Activated CD8-positive, alpha-beta memory T cell treated with anti-CD3 and anti-CD28 coated beads, Interleukin-2, amount 10 ng/mL, durations not matched to agents 7 days and 5 days (primary cell): ENCODE measurements around the gene ZYX. TPM values are rescaled to one million over a fixed set of nuclear protein-coding genes. Genes with fewer than 3 reads are reported as not detected.
"Not testable (repeated sequence)": the region's sequence is repeated elsewhere in the genome, so short reads cannot be mapped to it uniquely, and the experiment has no call there.

ENCODE experiments used
- ATAC-seq: fragments of 150-1000 bp; cut with Tn5 transposase; one replicate; pipeline ENCODE4 v1.10.0; 2021; ENCODE audit warnings: moderate library complexity
- CTCF ChIA-PET: fragments of 350-600 bp; sonication (Branson Sonifier 250); formaldehyde crosslinking; loops from one replicate; lab custom pipeline; 2021; ENCODE audit warnings: antibody characterized with exemption; lab: Charles Lee
- DNase-seq: peaks from one replicate; pipeline ENCODE4 v3.0.0-alpha.2; 2020
- H3K27ac Mint-ChIP-seq: one replicate; pipeline ENCODE4 v1.8.0; 2021; ENCODE audit warnings: mild to moderate bottlenecking, mixed read lengths
- H3K27me3 Mint-ChIP-seq: one replicate; pipeline ENCODE4 v1.8.0; 2021; ENCODE audit warnings: mixed read lengths
- H3K36me3 Mint-ChIP-seq: one replicate; pipeline ENCODE4 v1.8.0; 2021; ENCODE audit warnings: mild to moderate bottlenecking, mixed read lengths
- H3K4me1 Mint-ChIP-seq: one replicate; pipeline ENCODE4 v1.8.0; 2021; ENCODE audit warnings: mixed read lengths
- H3K4me3 Mint-ChIP-seq: one replicate; pipeline ENCODE4 v1.8.0; 2021; ENCODE audit warnings: mild to moderate bottlenecking, moderate library complexity, mixed read lengths
- H3K9me3 Mint-ChIP-seq: one replicate; pipeline ENCODE4 v1.8.0; 2022; ENCODE audit warnings: low read depth, mixed read lengths
- total RNA-seq, 2 experiments: library from RNA; stranded (reverse); gene quantifications; one replicate each; pipeline ENCODE4 v1.2.3, GENCODE V29; 2021

ZYX gene
- total RNA-seq, 2 experiments from 2014 or later = 173 to 212 TPM

DNA sequence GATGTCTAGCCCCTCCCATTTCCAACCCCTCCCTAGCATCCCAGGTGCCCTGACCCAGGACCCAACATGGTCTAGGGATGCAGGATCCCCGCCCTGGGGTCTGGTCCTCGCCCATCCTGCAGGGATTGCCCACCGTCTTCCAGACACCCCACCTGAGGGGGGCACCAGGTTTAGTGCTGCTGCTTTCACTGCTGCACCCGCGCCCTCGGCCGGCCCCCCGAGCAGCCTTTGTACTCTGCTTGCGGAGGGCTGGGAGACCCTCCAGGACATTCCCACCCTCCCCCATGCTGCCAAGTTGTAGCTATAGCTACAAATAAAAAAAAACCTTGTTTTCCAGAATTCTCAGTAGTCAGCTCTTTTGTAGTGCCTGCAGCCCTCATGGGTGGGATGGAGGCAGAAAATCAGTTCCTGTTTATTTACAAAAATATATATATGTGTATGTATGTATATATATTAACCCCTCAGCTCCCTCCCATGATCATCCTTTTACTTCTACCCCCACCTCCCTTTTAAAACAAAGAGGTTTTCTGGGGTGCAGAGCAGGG is 9.7 kb downstream of the ZYX start:
- Mint-ChIP-seq H3K4me1 (peaks cover 23% of the 10 kb centered on the region), H3K36me3 (peaks cover 16% of the 10 kb centered on the region), H3K27ac (no peak overlapping the region), H3K27me3 (no peaks in the 10 kb centered on the region), H3K4me3 (no peak overlapping the region), H3K9me3 (no peaks in the 10 kb centered on the region)
- ATAC-seq (no peak), DNase-seq (no peak)
- CTCF ChIA-PET = no interaction called here

- Mint-ChIP-seq H3K27me3 (no peaks in the 10 kb centered on the region), H3K9me3 (no peaks in the 10 kb centered on the region), H3K36me3 (peaks cover 16% of the 10 kb centered on the region), H3K4me1 (peaks cover 23% of the 10 kb centered on the region), H3K4me3 (no peak overlapping the region), H3K27ac (no peak overlapping the region)
- DNase-seq = no peak
- no peak for ATAC-seq
- CTCF ChIA-PET = interaction anchor here (1.0 kb wide), 1 partner anchor 92 kb away, joined by 3 read pairs; no protein-coding TSS in a partner anchor
These were observed 10.6 kb downstream of the ZYX start for GRCh38 chr7:143391462-143392404.

- not testable (repeated sequence) for H3K27ac Mint-ChIP-seq, H3K4me3 Mint-ChIP-seq, H3K27me3 Mint-ChIP-seq, ATAC-seq, H3K9me3 Mint-ChIP-seq, DNase-seq
- peaks cover 23% of the 10 kb centered on the region for H3K4me1 Mint-ChIP-seq
- H3K36me3 Mint-ChIP-seq = peaks cover 16% of the 10 kb centered on the region
- CTCF ChIA-PET = interaction anchor here (1.0 kb wide), 1 partner anchor 93 kb away, joined by 3 read pairs; no protein-coding TSS in a partner anchor
These were observed 11.3 kb downstream of the ZYX start for GRCh38 chr7:143392427-143392826.

DNA sequence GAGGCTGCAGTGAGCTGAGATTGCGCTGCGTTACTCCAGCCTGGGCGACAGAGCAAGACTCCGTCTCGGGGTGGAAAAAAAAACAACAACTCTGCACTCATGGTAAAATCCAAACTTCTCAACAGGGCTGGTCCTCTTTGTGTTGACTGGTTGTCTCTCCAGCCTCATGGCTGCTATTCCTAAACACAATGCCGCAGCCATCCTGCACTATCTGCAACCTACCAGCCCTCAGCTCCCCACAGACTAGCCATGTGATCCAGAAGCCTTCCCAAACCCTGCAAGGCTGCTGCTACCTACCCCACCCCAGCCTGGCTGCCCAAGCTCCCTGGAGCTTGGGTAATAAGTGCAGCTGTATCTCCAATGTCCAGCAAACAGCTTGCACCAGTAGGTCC is 11.7 kb downstream of the ZYX start:
- Mint-ChIP-seq H3K9me3 (no peaks in the 10 kb centered on the region), H3K4me3 (no peak overlapping the region), H3K27me3 (no peaks in the 10 kb centered on the region), H3K27ac (no peak overlapping the region), H3K4me1 (peaks cover 19% of the 10 kb centered on the region), H3K36me3 (peaks cover 13% of the 10 kb centered on the region)
- CTCF ChIA-PET = interaction anchor here (0.8 to 1.0 kb wide), 2 partner anchors 16 to 93 kb away, joined by 3 read pairs; partner anchors contain the start of gene EPHA1
- DNase-seq (no peak), ATAC-seq (no peak)

DNA sequence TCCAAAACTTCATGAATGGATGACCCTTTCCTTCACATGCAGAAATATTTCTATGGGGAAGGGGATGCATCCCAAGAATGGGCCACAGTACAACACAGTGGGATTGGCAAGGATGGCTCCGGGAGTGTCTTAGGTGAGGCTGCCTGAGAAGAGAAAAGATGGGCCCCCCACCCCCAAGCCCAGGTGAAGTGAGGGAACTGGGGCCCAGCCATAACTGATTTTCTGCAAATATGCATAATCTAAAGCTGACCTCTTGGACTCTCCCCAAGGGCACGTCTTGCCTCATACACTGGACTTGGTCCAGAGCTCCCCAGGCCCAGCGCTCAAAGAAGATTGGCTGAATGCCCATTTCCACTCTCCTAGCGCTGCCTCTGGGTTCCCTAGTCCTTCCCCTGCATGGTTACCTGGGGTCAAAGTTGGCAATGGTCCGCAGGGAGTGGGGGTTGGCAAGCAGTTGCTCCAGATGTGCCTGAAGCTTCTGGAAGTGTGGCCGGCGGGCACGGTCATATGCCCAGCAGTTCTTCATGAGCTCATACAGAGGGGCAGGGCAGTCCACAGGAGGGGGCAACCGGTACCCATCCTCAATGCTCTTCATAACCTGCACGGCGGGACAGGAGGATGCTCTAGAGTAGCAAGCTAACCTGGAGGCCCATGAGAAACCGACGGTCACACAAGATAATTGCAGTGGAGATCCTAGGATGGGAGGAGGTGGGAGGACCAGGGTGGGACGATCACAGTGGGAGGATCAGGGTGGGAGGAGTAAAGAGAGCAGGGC is 12.3 kb downstream of the ZYX start:
- H3K4me1 Mint-ChIP-seq = peaks cover 19% of the 10 kb centered on the region
- H3K27me3 Mint-ChIP-seq = no peaks in the 10 kb centered on the region
- CTCF ChIA-PET = interaction anchor here (0.8 to 1.1 kb wide), 2 partner anchors 10 to 16 kb away, joined by 3 read pairs; partner anchors contain the start of gene EPHA1
- ATAC-seq = no peak
- H3K27ac Mint-ChIP-seq = no peak overlapping the region
- peaks cover 13% of the 10 kb centered on the region for H3K36me3 Mint-ChIP-seq
- no peak overlapping the region for H3K4me3 Mint-ChIP-seq
- DNase-seq = no peak
- H3K9me3 Mint-ChIP-seq = no peaks in the 10 kb centered on the region

GRCh38 chr7:143394068-143394467 is 12.9 kb downstream of the ZYX start:
- Mint-ChIP-seq H3K4me1 (peaks cover 18% of the 10 kb centered on the region), H3K9me3 (no peaks in the 10 kb centered on the region), H3K4me3 (no peak overlapping the region), H3K27me3 (no peaks in the 10 kb centered on the region), H3K27ac (no peak overlapping the region), H3K36me3 (peaks cover 13% of the 10 kb centered on the region)
- no peak for ATAC-seq
- no peak for DNase-seq
- CTCF ChIA-PET = interaction anchor here (1.1 to 1.5 kb wide), 2 partner anchors 11 to 13 kb away, joined by 3 to 5 read pairs; no protein-coding TSS in a partner anchor

GRCh38 chr7:143394777-143395176 is 13.6 kb downstream of the ZYX start:
- no peak overlapping the region for H3K4me3 Mint-ChIP-seq
- no peaks in the 10 kb centered on the region for H3K27me3 Mint-ChIP-seq
- peaks cover 11% of the 10 kb centered on the region for H3K36me3 Mint-ChIP-seq
- CTCF ChIA-PET = interaction anchor here (1.1 to 1.5 kb wide), 2 partner anchors 10 to 12 kb away, joined by 3 to 5 read pairs; no protein-coding TSS in a partner anchor
- no peaks in the 10 kb centered on the region for H3K9me3 Mint-ChIP-seq
- peaks cover 12% of the 10 kb centered on the region for H3K4me1 Mint-ChIP-seq
- no peak overlapping the region for H3K27ac Mint-ChIP-seq
- no peak for DNase-seq
- no peak for ATAC-seq

DNA sequence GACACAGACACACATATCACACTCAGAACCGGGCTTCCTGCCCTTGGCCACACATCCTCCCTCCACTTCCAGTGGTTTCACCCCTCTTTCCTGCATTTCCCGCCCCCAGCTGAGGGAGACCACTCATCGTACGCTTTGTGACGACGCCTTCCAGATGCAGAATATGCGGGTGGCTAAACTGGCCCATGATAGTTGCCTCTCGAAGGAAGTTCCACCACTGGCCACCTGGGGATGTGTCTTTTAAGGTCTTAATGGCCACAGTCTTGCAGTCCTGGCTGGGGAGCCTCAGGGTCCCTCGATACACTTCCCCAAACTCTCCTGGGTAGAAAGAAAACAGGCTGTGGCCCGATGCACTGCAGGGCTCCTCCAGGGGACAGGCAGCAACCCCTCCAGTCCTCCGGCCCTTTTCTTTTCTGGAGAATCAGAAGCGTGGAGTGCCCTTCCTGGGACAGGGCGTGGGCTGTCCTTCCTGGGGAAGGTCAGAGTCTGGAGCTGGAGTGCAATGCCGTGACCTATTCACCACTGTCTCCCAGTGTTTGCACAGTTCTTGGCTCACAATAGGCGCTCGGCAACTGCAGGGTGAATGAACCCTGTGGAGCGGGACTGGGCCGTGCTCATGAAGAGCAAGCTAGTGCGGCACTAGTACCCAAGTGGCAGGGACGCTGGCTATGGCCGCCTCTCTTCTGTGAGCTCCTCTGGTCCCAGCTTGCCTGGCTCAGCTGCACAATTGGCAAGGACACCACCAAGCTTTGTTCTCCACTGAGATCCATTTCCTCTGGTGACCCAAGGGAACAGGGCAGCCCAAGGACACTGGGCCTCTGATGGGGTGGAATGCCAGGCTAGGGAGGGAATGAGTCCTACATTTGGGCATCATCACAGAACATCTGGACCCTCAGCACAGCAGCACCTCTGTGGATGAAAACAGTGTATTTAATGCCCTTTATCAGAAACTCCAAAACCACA is 14.3 kb downstream of the ZYX start:
- peaks cover 9% of the 10 kb centered on the region for H3K4me1 Mint-ChIP-seq
- H3K9me3 Mint-ChIP-seq = no peaks in the 10 kb centered on the region
- H3K27ac Mint-ChIP-seq = no peak overlapping the region
- H3K4me3 Mint-ChIP-seq = no peak overlapping the region
- no peak for DNase-seq
- no peaks in the 10 kb centered on the region for H3K27me3 Mint-ChIP-seq
- CTCF ChIA-PET = interaction anchor here (1.1 to 1.5 kb wide), 4 partner anchors 11 to 180 kb away, joined by 3 to 5 read pairs (median 3); no protein-coding TSS in a partner anchor
- ATAC-seq = no peak
- H3K36me3 Mint-ChIP-seq = peaks cover 6% of the 10 kb centered on the region

DNA sequence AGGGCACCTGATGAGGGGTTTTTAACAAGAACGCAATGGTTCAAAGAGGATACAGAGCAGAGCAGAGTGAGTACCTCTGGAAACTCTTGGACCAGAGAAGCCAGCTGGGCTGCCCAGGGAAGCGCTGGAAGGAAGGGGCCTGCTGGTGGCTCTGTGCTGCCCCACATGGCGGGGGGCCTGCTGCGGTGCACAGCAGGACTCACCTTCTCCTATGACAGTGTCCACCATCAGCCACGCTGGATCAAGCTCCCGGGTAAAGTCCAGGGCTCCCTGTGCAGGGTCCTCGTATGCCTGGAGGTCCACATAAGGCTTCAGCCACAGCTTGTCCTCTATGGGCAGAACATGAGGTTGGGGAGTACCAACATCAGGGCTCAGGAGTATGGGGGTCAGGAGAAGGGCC is 15.0 kb downstream of the ZYX start:
- no peaks in the 10 kb centered on the region for H3K27me3 Mint-ChIP-seq
- no peak for ATAC-seq
- CTCF ChIA-PET = interaction anchor here (1.1 to 1.2 kb wide), 2 partner anchors 16 to 181 kb away, joined by 3 read pairs; no protein-coding TSS in a partner anchor

DNA sequence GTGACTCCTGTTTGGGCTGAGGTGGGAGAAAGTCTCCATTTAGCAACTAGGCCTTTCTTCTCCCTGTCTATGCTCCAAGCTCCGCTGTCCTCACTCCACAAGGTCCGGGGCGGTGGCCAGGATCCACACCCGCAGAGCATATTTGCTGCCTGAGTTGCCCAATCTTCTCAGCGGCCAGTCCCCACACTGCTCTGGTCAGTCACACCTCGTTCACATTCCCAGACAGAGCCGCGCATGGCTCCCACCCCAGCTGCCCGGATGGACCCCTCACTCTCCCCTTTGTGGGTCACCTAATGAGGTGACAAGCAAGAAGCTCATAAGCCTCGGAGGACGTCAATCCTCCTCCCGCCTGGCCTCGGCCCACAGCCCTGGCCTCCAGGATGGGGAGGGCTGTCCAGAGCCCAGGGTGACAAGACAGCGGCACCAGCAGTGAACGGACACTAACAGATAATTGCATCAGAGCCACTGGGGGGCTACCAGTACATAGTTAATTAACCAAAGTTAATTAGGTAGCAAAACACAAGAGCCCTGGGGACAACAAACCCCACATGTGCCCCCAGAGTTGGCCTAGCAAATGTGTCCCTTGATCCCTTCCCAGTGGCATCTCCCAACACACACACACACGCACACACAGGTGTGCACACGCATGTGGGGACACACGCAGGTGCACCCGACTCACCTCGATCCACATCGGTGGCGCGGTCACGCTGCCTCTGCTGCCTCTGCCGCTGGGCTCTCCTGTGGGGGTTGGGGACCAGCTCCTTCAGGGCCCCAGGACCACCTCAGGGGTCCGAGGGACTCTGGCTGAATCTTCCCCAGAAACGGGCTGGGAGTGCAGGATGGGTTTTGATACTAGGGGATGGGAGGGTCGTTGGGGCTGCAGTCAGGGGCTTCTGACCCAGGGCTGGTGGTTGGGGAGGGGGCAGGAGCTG is 15.7 kb downstream of the ZYX start:
- Mint-ChIP-seq H3K4me3 (no peak overlapping the region), H3K36me3 (peaks cover 2% of the 10 kb centered on the region), H3K27me3 (no peaks in the 10 kb centered on the region), H3K27ac (no peak overlapping the region), H3K4me1 (peaks cover 9% of the 10 kb centered on the region), H3K9me3 (no peaks in the 10 kb centered on the region)
- ATAC-seq (no peak), DNase-seq (no peak)
- CTCF ChIA-PET = interaction anchor here (1.0 to 1.2 kb wide), 2 partner anchors 11 to 182 kb away, joined by 3 read pairs; partner anchors contain the start of gene EPHA1

More for the DNA sequence above, 15.0 kb downstream of the ZYX start:
- Mint-ChIP-seq H3K4me3 (no peak overlapping the region), H3K36me3 (peaks cover 6% of the 10 kb centered on the region), H3K9me3 (no peaks in the 10 kb centered on the region), H3K27ac (no peak overlapping the region), H3K4me1 (peaks cover 9% of the 10 kb centered on the region)
- DNase-seq = no peak
